GM21619 (cell line): ENCODE data around the gene IQGAP2.

Experiments used
- ATAC-seq: cut with Tn5 transposase; IDR thresholded peaks from one replicate; pipeline ENCODE4 v1.9.1; 2021; ENCODE audit not compliant: unreplicated experiment

Gene IQGAP2

DNA sequence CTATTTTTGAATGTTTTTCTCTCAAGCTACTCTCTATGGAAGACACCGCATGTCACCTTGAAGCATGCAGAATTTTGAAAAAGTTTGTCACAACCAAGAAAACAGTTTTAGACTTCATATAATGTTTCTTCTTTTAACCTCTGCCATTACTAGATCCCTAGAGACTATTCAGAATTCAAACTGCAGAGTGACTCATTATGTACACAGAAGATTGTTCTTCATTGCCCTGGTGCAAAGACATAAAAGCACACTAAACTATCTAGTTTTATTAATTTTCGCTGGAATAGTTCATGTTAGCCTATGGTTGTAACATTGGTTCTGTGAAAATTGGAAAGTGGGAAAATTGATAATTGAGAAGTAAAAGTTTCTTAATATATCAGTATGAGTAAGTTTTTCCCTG is 201.8 kb downstream of the IQGAP2 start:
- ATAC-seq, result no peak

DNA sequence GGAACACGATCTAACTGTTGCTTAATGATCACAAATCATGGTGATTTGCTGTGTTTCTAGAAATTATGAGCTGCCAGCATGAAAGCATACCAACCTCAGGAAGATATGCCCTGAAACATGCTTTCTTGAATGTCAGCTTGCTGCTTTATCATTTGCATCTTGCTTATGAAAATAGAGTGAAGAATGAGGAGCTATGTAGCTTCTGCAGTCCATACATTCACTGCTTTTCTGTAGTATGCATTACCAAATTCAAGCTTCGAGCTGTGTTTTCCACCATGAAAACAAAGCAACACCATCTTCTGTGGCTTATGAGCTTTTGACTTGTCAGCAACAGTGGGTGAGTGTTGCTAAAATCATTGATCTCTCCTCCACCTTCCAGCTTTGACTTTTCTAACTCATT is 203.6 kb downstream of the IQGAP2 start:
- no peak for ATAC-seq

DNA sequence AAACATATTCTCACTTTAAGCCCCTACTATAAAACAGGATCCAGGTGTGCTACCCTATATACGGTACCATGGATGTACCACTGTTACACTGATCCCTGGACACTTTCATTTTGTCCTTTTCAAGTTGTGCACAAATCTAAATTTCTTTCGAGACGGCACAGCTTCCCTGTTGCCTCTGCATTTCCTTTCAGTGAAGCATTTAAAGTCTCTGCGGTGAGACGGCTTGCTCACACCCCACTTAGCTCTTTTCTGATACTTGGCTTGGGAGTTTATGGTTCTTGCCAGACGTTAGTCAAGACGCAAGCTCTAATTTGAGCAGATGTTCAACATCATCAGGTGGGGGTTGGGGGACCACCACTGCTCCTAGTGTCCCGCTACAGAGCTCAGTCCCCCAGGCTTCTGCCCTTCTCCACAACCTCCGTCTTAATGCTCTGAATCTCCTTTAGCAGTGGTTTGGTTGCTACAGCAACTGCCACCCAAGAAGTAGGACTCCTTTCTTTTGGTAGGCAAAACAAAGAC is 204.3 kb downstream of the IQGAP2 start:
- no peak for ATAC-seq

DNA sequence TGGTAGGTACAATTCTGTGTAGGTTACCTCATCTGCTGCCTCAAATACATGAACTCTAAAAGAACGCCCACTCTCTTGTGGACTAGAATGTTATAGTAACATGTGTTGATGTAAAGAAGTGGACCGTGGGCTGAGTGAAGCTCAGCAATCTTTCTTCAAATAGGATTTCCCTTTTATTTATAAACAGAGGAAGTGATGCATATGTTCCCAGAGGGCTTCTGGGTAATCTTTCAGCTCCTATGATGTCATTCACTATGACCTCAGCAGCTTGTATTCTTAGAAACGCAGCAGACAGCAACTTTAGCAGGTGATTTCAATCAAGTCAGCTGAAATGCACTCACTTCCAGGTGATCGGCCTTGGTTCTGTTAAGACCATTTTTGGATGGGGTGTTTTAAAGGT is 205.7 kb downstream of the IQGAP2 start:
- ATAC-seq, result no peak

DNA sequence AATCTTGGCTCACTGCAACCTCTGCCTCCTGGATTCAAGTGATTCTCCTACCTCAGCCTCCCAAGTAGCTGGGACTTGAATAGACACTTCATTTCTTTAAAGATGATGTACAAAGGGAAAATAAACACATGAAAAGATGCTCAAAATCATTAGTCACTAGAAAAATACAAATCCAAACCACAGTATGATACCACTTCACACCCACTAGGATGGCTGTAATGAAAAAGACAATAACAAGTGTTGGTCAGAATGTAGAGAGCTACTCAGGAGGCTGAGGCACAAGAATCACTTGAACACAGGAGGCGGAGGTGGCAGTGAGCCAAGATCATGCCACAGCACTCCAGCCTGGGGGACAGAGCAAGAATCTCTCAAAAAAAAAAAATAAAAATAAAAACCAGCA is 207.1 kb downstream of the IQGAP2 start:
- ATAC-seq, result no peak

DNA sequence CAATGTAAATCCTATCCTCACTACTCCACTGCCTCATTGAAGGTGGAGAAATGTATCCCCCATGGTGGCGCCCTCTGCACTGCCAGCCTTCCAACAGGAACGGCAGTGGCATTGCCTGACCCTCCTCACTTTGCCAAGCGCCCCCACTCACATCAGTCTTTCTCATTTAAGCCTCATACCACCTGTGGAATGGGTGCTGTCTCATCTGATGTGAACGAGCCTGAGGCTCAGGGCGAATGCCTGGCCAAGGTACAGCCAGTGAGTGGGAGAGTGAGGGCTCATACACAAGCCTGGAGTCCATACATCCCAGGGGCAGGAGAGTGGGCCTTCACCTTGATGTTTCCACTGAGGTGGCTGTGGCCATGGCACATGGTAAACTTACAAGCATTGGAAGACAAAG is 209.9 kb downstream of the IQGAP2 start:
- no peak for ATAC-seq

DNA sequence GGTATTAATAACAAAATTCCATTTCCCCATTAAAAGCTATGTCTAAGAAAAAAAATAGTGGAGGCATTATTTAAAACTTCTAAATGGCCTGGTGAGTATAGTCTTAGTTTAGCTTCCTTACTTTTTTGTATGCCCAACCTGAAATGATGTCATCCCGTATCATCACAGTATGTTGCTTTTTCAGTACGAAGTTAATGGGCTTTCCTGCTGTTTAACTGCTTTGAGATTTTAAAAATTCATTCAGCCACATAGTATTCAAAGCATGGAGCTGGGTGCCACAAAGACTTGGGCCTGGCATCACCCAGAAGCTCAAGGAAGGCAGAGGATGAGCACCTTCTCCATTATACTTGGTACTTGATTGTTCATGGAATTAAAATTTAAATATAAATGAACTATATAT is 212.7 kb downstream of the IQGAP2 start:
- ATAC-seq, result no peak

DNA sequence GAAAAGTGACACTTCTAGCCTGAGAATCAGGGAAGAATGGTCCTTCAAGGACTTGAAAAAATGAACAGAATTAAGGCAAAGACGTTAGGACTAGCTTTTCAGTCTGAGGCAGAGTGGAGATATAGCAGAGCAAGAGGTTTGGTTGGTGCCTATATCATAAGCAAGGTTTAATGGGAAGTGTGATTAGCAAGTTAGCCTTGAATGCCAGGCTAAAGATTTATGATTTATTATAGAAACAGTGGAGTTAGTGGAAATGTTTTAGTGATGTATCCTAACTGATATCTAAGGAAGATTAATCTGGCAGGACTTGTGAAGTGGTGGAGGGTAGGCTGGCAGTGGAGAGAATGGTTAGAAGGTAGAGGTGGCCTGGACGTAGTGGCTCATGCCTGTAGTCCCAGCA is 213.1 kb downstream of the IQGAP2 start:
- ATAC-seq, result no peak

DNA sequence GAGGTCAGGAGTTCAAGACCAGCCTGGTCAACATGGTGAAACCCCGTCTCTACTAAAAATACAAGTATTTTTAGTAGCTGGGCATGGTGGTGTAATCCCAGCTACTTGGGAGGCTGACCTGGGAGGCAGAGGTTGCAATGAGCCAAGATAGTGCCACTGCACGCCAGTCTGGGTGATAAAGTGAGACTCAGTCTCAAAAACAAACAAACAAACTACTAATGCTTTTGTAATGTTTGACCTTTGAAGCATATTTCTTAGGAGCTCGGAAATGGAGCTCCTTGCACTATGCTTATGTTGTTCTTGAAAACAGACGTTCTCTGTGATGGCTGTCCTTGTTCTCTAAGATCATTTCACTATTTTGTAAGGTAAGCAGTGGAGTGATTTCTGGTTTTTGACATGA is 214.1 kb downstream of the IQGAP2 start:
- no peak for ATAC-seq

DNA sequence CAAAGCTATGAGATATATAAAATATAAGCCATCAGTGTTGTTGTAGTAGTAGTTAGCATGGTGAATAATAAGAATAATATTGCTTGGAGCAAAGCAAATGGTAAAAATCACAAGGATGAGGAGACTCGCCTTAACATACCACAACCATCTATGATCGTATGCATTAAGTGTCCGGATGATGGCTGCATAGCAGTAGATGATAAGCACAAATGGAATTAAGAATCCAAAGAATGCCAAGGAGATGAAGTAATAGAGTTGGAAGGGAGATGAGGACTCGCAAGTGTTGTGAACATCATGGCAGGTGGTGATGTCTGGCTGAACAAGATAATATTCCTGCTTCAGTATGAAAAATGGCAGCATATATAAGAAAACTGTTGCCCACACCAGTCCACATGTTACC is 214.6 kb downstream of the IQGAP2 start:
- ATAC-seq, result no peak

DNA sequence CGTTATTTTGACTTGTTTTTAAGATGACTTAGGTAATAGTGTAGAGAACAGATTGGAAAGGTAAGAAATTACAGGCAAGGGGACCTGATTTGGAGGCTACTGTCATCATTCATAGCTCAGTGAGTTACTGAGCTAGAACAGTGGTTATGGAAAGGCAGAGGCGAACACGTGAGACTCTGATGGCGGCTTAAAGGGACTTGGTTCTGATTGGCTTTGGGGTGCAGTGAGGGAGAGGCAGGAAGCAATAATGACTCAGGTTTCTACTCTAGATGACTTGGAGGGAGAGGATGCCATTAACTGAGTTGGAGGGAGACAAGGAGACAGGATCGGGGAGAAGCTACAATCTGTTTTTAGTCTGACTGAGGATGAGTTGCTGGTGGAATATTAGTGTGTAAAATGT is 217.1 kb downstream of the IQGAP2 start:
- ATAC-seq, result no peak

DNA sequence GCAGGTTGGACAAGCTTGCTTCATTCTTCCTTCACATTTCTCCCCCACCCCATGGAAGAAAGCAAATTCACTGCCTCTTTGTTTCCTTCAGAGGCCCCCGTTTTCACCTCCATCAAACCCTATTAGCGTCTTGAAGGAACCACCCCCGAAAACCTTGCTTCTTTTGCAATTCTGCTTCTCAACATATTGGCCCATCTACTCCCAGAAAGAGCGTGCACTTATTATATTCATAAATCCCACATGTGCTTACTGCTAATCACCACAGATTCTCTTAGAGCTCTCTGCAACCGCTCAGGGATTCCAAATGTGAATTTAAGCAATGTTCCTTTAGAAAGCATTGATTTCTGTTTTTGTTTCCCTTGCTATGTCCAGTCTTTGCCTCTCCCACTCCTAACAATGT is 219.0 kb downstream of the IQGAP2 start:
- ATAC-seq, result no peak

DNA sequence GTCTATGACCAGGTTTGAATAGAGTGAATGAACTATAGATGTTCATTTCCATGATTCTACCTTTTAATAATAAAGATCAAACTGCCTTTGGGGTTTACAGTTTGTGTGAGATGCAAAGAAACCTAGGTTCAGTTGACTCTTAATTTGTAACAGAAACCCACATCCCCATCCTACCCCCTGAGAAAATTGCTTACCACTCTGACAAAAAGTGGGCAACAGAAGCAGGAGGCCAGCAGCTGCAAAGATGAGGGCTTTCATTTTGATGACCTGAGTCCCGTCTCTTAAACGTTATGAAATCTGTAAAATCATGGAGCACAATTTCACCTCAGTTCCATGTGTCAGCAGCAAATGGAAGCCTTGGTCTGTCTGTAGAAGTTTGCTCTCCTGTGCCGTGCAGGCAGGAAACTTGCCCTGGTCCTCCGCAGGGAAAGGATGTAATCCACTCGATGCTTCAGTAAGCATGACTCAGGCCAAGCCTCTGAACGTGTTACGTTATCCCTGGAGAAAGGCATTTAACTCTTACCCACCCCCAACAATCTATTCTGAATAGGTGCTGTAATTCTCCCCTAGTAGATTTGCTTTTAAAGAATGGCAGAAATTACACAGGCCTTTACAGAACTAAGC is 220.0 kb downstream of the IQGAP2 start, which contains the start of gene F2RL2:
Gene F2RL2 (minus strand): TSS at position 431 of the 624 bp plus-strand sequence. CDS start 173 bp downstream, at position 258.
- ATAC-seq, result no peak

DNA sequence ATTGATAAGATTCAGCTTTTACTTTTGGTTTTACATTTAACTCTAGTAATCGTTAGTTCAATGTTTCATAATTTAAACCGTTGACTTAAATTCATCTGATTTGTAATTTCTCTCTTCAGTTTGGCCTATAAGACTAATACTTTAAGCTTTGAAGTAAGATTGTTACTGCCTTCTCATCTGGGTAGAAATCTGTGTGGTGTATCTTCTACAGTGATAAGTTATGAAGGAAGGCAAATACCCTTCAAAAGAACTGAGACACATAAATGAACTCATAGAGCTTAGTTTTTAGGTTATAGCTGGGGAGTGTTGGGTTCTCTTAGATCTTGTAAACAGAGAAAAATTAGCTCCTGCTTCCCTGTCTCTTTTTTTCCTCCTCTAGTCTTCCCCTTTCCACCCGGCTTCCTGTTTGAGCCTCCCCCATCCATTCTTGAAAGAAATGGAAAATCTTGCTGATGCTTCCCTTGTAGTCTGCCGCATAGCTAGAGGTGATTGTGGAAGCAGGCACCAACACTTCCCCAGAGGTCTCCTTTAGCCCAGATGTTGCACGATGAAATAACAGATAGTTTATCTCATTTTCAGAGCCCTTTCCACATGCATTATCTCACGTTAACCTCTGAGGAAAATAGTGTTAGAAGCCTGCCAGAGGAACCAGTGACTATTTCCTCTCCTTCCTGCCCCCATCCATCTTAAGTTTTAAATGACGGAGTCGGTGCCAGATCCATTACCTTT is 222.2 kb downstream of the IQGAP2 start:
- ATAC-seq, result no peak

DNA sequence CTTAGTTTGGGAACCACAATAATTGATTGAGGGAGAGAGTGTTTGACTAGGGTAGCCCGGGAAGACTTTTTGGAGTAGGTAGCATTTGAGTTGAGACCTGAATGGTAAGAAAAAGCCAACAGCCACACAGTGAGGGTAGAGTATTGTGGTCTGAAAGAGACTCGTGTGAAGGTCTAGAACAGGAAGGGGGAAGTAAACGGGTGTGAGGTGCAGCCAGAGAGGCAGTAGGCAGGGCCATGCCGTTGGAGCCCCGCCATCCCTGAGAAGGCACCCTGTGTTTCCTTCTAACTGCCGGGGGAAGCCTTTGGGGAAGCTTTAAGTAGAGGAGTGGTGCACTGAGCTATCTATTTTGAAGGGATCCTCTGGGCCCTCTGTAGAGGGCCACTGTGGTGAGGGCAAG is 223.7 kb downstream of the IQGAP2 start:
- ATAC-seq, result no peak

DNA sequence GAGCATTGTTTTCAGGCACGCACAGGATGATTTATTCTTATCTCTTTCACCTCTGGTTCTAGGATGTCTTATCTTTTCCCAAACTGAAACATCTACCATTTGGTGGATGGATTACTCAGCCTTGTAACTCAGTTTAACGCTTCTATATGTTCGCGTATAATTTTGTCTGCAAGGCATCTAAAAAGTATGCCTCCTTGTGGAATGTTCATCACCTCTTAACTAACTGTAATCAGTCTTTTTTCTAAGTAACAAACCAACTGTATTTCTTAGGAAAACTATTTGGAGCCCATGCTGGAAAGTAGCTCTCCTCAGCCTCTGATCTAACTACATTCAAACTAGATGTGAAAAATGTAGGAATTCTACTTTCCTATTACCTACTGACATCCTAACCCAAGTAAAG is 231.6 kb downstream of the IQGAP2 start:
- ATAC-seq, result no peak

DNA sequence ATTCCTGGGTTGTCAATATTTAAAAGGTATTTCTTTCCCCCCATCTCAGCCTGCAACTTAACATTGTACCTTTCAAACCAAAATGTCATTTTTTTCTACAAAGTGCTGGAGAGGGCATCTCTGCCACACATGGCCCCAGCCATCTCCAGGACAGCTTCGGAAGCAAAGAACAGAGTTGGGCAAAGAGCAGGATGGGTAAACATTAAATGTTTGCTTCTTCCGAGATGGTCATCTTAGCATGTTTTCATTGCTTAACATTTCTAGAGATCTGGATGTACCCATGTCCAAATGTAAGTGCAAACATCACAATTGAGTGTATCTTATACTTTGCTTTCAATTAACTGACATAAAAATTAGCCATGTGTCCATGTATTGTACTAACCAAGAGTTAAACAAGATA is 234.4 kb downstream of the IQGAP2 start:
- no peak for ATAC-seq

DNA sequence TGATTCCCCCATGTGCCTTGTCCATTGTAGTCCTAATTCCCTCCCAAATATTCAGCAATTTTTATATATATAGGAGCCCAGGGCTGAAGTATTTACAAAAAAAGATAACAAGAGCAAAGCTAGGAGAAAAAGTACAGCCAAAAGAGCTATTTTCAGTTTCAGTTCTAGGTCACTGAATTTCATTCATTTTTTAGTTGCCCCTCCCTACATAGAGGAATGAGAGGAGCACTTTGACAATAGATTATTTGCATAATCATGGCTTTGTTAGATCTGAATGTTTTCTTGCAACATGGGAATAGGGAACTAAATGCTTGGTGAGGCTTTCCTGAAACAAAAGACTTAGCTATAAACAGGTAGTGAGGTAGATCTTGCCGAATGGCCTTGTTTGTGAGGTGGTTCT is 235.4 kb downstream of the IQGAP2 start:
- ATAC-seq, result peak; percentile 53

DNA sequence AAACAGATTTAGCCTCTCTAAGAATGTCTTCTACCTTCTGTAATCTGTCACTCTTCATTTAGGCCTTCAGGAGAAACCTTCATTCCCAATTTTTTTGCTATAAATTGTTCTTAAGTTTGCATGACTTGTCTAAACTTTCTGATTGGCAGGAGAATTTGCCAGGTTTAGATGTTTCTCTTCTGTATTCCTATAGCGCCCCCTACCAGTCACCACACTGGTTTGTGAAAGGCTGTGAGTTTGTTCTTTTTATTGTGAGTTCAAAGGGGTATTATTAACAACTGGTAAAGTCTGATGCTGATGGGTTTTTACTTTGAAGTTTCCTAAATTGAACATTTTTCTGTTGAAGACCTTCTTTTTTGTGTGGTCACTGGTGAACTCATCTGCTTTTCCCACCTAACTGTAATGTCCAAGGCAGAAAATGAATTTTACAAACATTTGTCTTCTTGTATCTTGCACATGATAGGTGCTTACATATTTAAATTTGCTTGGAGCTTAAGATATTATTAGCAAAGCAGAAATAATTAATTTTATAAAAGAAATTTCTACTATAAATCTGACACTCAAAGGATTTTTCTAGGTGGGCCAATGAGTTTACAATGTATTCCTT is 238.5 kb downstream of the IQGAP2 start:
- ATAC-seq, result no peak

DNA sequence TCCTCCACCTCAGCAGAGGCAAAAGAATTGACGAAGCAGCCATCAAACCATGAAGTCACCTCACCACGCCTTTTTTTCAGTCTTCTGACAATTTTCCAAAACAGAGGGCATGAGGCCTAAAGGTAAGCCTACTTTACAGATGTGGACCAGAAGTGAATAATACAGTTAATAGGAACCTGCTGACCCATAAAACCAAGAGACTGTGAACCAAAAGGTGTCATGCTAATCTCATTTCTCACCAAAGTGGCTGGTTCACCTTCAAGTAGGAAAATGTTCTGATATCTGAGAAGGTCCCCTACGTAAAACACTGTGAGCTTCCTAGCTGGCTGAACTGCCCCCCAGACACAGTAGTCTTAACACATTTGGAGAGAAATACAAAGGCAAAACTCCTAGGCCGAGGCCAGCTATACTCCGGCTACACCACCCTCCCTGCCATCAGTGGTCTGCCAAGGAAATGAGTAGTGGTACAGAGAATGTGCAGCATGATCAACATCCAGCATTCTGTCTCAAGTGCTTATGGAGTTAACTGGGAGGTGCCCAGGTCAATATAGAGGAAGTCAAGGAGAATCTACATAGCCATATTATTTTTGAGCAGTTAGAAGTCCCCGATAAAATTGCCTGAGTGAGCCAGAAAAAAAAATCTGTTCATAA is 239.4 kb downstream of the IQGAP2 start:
- no peak for ATAC-seq

DNA sequence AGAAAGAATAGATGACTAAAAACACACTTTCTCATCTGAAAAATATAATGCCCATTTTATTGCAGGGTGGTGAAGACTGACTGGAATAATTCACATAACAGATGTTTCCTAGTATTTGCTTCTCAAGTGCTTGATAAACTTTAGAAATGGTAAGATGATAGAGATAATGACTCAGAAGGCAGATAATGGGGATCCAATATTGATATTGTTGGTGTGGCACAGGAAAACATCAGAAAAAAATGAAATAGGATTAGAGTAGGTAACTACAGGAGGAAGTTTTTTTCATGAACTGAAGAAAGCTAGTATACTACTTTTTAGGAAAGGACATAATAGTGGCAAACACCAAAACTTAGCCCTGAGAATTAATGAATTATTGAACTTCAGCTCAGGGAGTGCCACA is 240.3 kb downstream of the IQGAP2 start:
- ATAC-seq, result no peak

DNA sequence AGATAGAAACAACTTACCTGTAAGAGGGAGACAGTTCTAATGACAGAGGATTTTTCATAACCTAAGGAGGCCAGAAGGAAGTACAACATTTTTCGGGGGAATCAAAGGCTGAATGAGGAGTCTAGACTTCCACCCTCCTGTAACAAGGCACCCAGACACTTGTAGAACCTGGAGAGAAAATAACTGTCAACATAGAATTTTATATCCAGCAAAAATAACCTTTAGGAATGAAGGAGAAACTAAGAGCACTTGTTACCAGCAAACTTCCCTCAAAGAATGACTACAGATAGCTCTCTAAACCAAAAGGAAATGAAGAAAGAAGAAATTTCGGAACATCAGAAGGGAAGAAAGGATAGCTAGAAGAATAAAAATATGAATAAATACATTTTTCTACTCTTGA is 246.1 kb downstream of the IQGAP2 start:
- ATAC-seq, result no peak
